GM13977 (cell line): ENCODE data around the gene COLQ.

ENCODE experiments used
- DNase-seq: peaks from one replicate; pipeline ENCODE4 v3.0.0; 2012; ENCODE audit warnings: low spot score
- CTCF ChIP-seq: IDR thresholded peaks from 2 replicates; pipeline ENCODE4 v1.5.1; 2012; ENCODE audit warnings: mild to moderate bottlenecking, control low read depth; ENCODE audit not compliant: insufficient read depth; ENCODE audit errors: extremely low read depth, missing control alignments
- in situ Hi-C: fragments of 300-500 bp; cut with MboI; formaldehyde crosslinking; loops from one replicate; pipeline ENCODE4 v1.12.0; 2022; ENCODE audit warnings: low sequenced_read_pairs, low pct_unique_long_range_greater_than_20kb, mixed read lengths, inconsistent platforms; ENCODE audit not compliant: unreplicated experiment

Gene COLQ

GRCh38 chr3:15513116-15513515 lies 8.4 kb downstream of the COLQ start:
- no peak for DNase-seq
- in situ Hi-C loops = no loop called here
- no peak for TF ChIP-seq CTCF

- in situ Hi-C loops = no loop called here
- TF ChIP-seq CTCF = no peak
- no peak for DNase-seq
Observed at GRCh38 chr3:15512166-15512565, 9.3 kb downstream of the COLQ start.

- no peak for DNase-seq
- TF ChIP-seq CTCF = no peak
- in situ Hi-C loops = no loop called here
Observed at GRCh38 chr3:15511156-15511555, 10.3 kb downstream of the COLQ start.

GRCh38 chr3:15510493-15510892 lies 11.0 kb downstream of the COLQ start:
- DNase-seq = no peak
- in situ Hi-C loops = no loop called here

GRCh38 chr3:15506571-15506970 lies 14.9 kb downstream of the COLQ start:
- DNase-seq = no peak
- in situ Hi-C loops = no loop called here
- TF ChIP-seq CTCF = no peak

More at GRCh38 chr3:15510493-15510892, 11.0 kb downstream of the COLQ start:
- no peak for TF ChIP-seq CTCF

GRCh38 chr3:15505479-15506165 lies 15.9 kb downstream of the COLQ start:
- no peak for TF ChIP-seq CTCF
- in situ Hi-C loops = no loop called here
- DNase-seq = no peak
